IMR-90 (cell line): ENCODE results near the gene VWA8. TPM values are rescaled to one million over a fixed set of nuclear protein-coding genes. Genes with fewer than 3 reads are reported as not detected.

Source experiments
- ATAC-seq: fragments of 200-7000 bp; cut with Tn5 transposase; 2 replicates; pipeline ENCODE4 v1.9.1; 2020; ENCODE audit warnings: low read depth, mild to moderate bottlenecking, moderate library complexity
- BruUV-seq: library from RNA; stranded (reverse); fragments of 400-500 nt; replicated peaks from 2 replicates; lab custom pipeline; 2021; lab: Mats Ljungman, UMichigan
- CTCF ChIA-PET: fragments of 300-600 bp; formaldehyde crosslinking; extraction: SDS; loops from one replicate; lab custom pipeline; 2021; ENCODE audit warnings: antibody characterized with exemption; lab: Yijun Ruan, JAX
- POLR2A ChIA-PET: fragments of 300-600 bp; sonication (Branson Sonifier 250); formaldehyde crosslinking; loops from one replicate; lab custom pipeline; 2022; ENCODE audit warnings: antibody characterized with exemption; ENCODE audit not compliant: unreplicated experiment; lab: Charles Lee
- DNase-seq: peaks from one replicate; pipeline ENCODE4 v3.0.0; 2013
- H2AFZ ChIP-seq: replicated peaks from 2 replicates; pipeline ENCODE3; 2013; ENCODE audit warnings: low read length, mild to moderate bottlenecking; ENCODE audit not compliant: poor library complexity
- H2AK5ac ChIP-seq: 2 replicates; pipeline ENCODE4 v1.6.1; 2013; ENCODE audit warnings: low read depth, low read length, inconsistent platforms
- H2AK9ac ChIP-seq: replicated peaks from 2 replicates; pipeline ENCODE3; 2013; ENCODE audit warnings: mild to moderate bottlenecking, low read depth, low read length, moderate library complexity; ENCODE audit not compliant: poor library complexity
- H2BK120ac ChIP-seq: 2 replicates; pipeline ENCODE4 v1.6.1; 2013; ENCODE audit warnings: low read depth, low read length, inconsistent platforms
- H2BK15ac ChIP-seq: 3 replicates; pipeline ENCODE4 v1.6.1; 2013; ENCODE audit warnings: low read depth, low read length, inconsistent platforms
- H2BK20ac ChIP-seq: 2 replicates; pipeline ENCODE4 v1.6.1; 2013; ENCODE audit warnings: low read depth, mild to moderate bottlenecking, inconsistent platforms, low read length, moderate library complexity
- H2BK5ac ChIP-seq: 2 replicates; pipeline ENCODE4 v1.6.1; 2013; ENCODE audit warnings: mild to moderate bottlenecking, low read depth, low read length, inconsistent platforms; ENCODE audit not compliant: poor library complexity, severe bottlenecking
- H3K14ac ChIP-seq: replicated peaks from 2 replicates; pipeline ENCODE4 v1.6.1; 2013; ENCODE audit warnings: low read depth, low read length, inconsistent platforms
- H3K18ac ChIP-seq: 2 replicates; pipeline ENCODE4 v1.6.1; 2013; ENCODE audit warnings: low read depth, low read length, control low read depth
- H3K23ac ChIP-seq: 2 replicates; pipeline ENCODE4 v1.6.1; 2013; ENCODE audit warnings: low read depth, low read length, inconsistent platforms
- H3K27ac ChIP-seq: 2 replicates; pipeline ENCODE4 v1.5.1; 2013; ENCODE audit warnings: mild to moderate bottlenecking, control low read depth, low read length; ENCODE audit not compliant: insufficient read depth
- H3K27me3 ChIP-seq: 2 replicates; pipeline ENCODE4 v1.6.1; 2013; ENCODE audit warnings: low read length; ENCODE audit not compliant: control insufficient read depth, insufficient read depth
- H3K36me3 ChIP-seq: 2 replicates; pipeline ENCODE4 v1.6.1; 2013; ENCODE audit warnings: low read length, mixed read lengths; ENCODE audit not compliant: control insufficient read depth, insufficient read depth
- H3K4ac ChIP-seq: 2 replicates; pipeline ENCODE4 v1.6.1; 2013; ENCODE audit warnings: low read depth, low read length, inconsistent platforms
- H3K4me1 ChIP-seq: 2 replicates; pipeline ENCODE4 v1.6.1; 2013; ENCODE audit warnings: low read length, mixed read lengths; ENCODE audit not compliant: control insufficient read depth, insufficient read depth
- H3K4me2 ChIP-seq: 2 replicates; pipeline ENCODE4 v1.6.1; 2013; ENCODE audit warnings: low read depth, mild to moderate bottlenecking, control low read depth, low read length, moderate library complexity
- H3K4me3 ChIP-seq: 2 replicates; pipeline ENCODE4 v1.5.1; 2013; ENCODE audit warnings: low read depth, mild to moderate bottlenecking, control low read depth, low read length, moderate library complexity; ENCODE audit not compliant: insufficient read depth
- H3K56ac ChIP-seq: 2 replicates; pipeline ENCODE4 v1.6.1; 2013; ENCODE audit warnings: low read length, inconsistent platforms; ENCODE audit not compliant: insufficient read depth; ENCODE audit errors: extremely low read depth
- H3K79me1 ChIP-seq, 2 experiments: 2 replicates each; pipeline ENCODE4 v1.6.1; 2013; ENCODE audit warnings: low read length in 2 of 2, inconsistent platforms in 1 of 2, low read depth in 1 of 2
- H3K9ac ChIP-seq: 2 replicates; pipeline ENCODE4 v1.6.1; 2013; ENCODE audit warnings: low read depth, low read length, control low read depth
- H3K9me1 ChIP-seq: 2 replicates; pipeline ENCODE4 v1.6.1; 2013; ENCODE audit warnings: low read length, inconsistent platforms; ENCODE audit not compliant: insufficient read depth
- H3K9me3 ChIP-seq: 2 replicates; pipeline ENCODE4 v1.6.1; 2013; ENCODE audit warnings: low read length; ENCODE audit not compliant: control insufficient read depth, insufficient read depth
- H4K20me1 ChIP-seq: 2 replicates; pipeline ENCODE4 v1.6.1; 2013; ENCODE audit warnings: low read length, inconsistent platforms; ENCODE audit not compliant: insufficient read depth
- H4K5ac ChIP-seq: 2 replicates; pipeline ENCODE4 v1.6.1; 2013; ENCODE audit warnings: mild to moderate bottlenecking, low read depth, low read length, control low read depth
- H4K8ac ChIP-seq, 2 experiments: 2 replicates each; pipeline ENCODE4 v1.6.1; 2013; ENCODE audit warnings: low read depth in 2 of 2, low read length in 2 of 2, control low read depth in 1 of 2, inconsistent platforms in 1 of 2
- H4K91ac ChIP-seq: 2 replicates; pipeline ENCODE4 v1.6.1; 2013; ENCODE audit warnings: low read depth, low read length, inconsistent platforms; ENCODE audit not compliant: insufficient read depth
- BHLHE40 ChIP-seq: fragments of 150-350 bp; IDR thresholded peaks from 2 replicates; pipeline ENCODE4 v1.6.1; 2016; ENCODE audit warnings: mild to moderate bottlenecking, low read depth, low read length
- CEBPB ChIP-seq: IDR thresholded peaks from 2 replicates; pipeline ENCODE4 v1.6.1; 2012; ENCODE audit warnings: low read depth, low read length, improper control_type of control experiment
- CHD1 ChIP-seq: IDR thresholded peaks from 2 replicates; pipeline ENCODE4 v1.6.1; 2012; ENCODE audit warnings: low read depth, low read length, improper control_type of control experiment
- ELK1 ChIP-seq: fragments of 150-350 bp; IDR thresholded peaks from 2 replicates; pipeline ENCODE4 v1.6.1; 2016; ENCODE audit warnings: low read depth, mild to moderate bottlenecking, low read length, moderate library complexity, borderline replicate concordance
- FOS ChIP-seq: fragments of 150-350 bp; IDR thresholded peaks from 2 replicates; pipeline ENCODE4 v1.6.1; 2016; ENCODE audit warnings: low read depth, low read length
- MAFK ChIP-seq: IDR thresholded peaks from 2 replicates; pipeline ENCODE4 v1.6.1; 2012; ENCODE audit warnings: low read depth, low read length, improper control_type of control experiment
- MAZ ChIP-seq: IDR thresholded peaks from 2 replicates; pipeline ENCODE4 v1.6.1; 2012; ENCODE audit warnings: low read depth, mild to moderate bottlenecking, low read length, improper control_type of control experiment, moderate library complexity, borderline replicate concordance
- NFE2L2 ChIP-seq: fragments of 150-350 bp; IDR thresholded peaks from 2 replicates; pipeline ENCODE4 v1.6.1; 2016; ENCODE audit warnings: low read depth, mild to moderate bottlenecking, low read length
- POLR2A ChIP-seq: IDR thresholded peaks from 2 replicates; pipeline ENCODE4 v1.6.1; 2012; ENCODE audit warnings: mild to moderate bottlenecking, low read depth, low read length
- RFX5 ChIP-seq: IDR thresholded peaks from 2 replicates; pipeline ENCODE4 v1.8.0; 2012; ENCODE audit warnings: low read depth, mild to moderate bottlenecking, low read length, moderate library complexity
- SMC3 ChIP-seq: fragments of 150-350 bp; IDR thresholded peaks from 2 replicates; pipeline ENCODE4 v1.6.1; 2016; ENCODE audit warnings: low read depth, mild to moderate bottlenecking, antibody characterized with exemption, low read length, moderate library complexity
- WGBS, 2 experiments: methylation state at CpG; one replicate each; pipeline versions ENCODE4 v1.1.5 to v1.1.7; 2013; ENCODE audit warnings: missing lambda C conversion rate in 2 of 2; ENCODE audit not compliant: insufficient read length in 1 of 2; ENCODE audit errors: extremely low coverage in 2 of 2; 5-methylcytosine and 5-hydroxymethylcytosine counted together
- dilution Hi-C: fragments of 300-500 bp; cut with HindIII; formaldehyde crosslinking; loops from one replicate; pipeline ENCODE4 v1.14.3; 2018; ENCODE audit warnings: low sequenced_read_pairs; ENCODE audit not compliant: unreplicated experiment
- in situ Hi-C: fragments of 300-500 bp; cut with MboI; formaldehyde crosslinking; loops from 3 replicates; pipeline ENCODE4 v1.14.3; 2019; ENCODE audit warnings: low sequenced_read_pairs, inconsistent platforms, mixed read lengths
- intact Hi-C: fragments of 100-400 bp; cut with micrococcal nuclease; formaldehyde crosslinking; loops from 2 replicates; pipeline ENCODE4 v1.10.0; 2022
- polyA plus RNA-seq, 3 experiments: library from polyadenylated mRNA; depleted of rRNA; stranded (reverse); fragments of >200 nt; gene quantifications; 2 replicates each; pipeline ENCODE4 v1.2.3, GENCODE V29; 2012; ENCODE audit warnings: low replicate concordance in 1 of 3
- total RNA-seq: library from RNA; depleted of rRNA; stranded (reverse); fragments of >200 nt; gene quantifications from 2 replicates; pipeline ENCODE4 v1.2.3, GENCODE V29; 2012

The VWA8 gene
- total and polyA plus RNA-seq, 2 of the 4 experiments (the other 2 are of a cell fraction): 5.9 to 18.3 TPM

- H3K27me3 ChIP-seq: no peaks in the 10 kb centered on the region
- H3K4ac ChIP-seq: no peak overlapping the region
- DNase-seq (no peak), ATAC-seq (no peak)
- H3K23ac ChIP-seq: no peak overlapping the region
- H4K20me1 ChIP-seq: no peaks in the 10 kb centered on the region
- H3K36me3 ChIP-seq: peaks cover 2% of the 10 kb centered on the region
- WGBS, 2 experiments: no CpG with 5 or more reads among the region's 2 CpGs
- no peak overlapping the region for H3K18ac ChIP-seq
- H4K8ac ChIP-seq: no peak overlapping the region; a peak in 1 of 4 replicates
- dilution Hi-C loops: no loop called here
- H3K79me1 ChIP-seq: peaks cover under 1 to 4% of the 10 kb centered on the region in 2 experiments; a peak in 1 of 4 replicates
- no TSS peak for BruUV-seq
- H2BK15ac ChIP-seq: no peak overlapping the region
- no peak overlapping the region for H2BK5ac ChIP-seq
- H2AK9ac ChIP-seq: no peak overlapping the region
- ChIA-PET CTCF (no interaction called here), POLR2A (no interaction called here)
- H3K56ac ChIP-seq: no peak overlapping the region
- no peak overlapping the region for H3K4me3 ChIP-seq
- H3K14ac ChIP-seq: no peak overlapping the region
- H3K4me1 ChIP-seq: no peaks in the 10 kb centered on the region
- H2BK120ac ChIP-seq: no peak overlapping the region
- H2AFZ ChIP-seq: no peak overlapping the region
- H2AK5ac ChIP-seq: no peak overlapping the region
- no peak for TF ChIP-seq NFE2L2
- TF ChIP-seq RFX5: no peak
- no peak for TF ChIP-seq ELK1
- no peak for TF ChIP-seq FOS
- TF ChIP-seq POLR2A: no peak
- no peak for TF ChIP-seq SMC3
- TF ChIP-seq CHD1: no peak
- TF ChIP-seq BHLHE40: no peak
- TF ChIP-seq MAZ: no peak
- no peak for TF ChIP-seq CEBPB
- no peak for TF ChIP-seq MAFK
- H3K9me3 ChIP-seq: no peaks in the 10 kb centered on the region
- intact Hi-C loops: loop anchor here (5.0 kb wide), 1 partner anchor 198 kb away; no protein-coding TSS in a partner anchor
- in situ Hi-C loops: loop anchor here (10.0 kb wide), 1 partner anchor 195 kb away; no protein-coding TSS in a partner anchor
- no peak overlapping the region for H2BK20ac ChIP-seq
- H4K5ac ChIP-seq: no peak overlapping the region
- H3K9ac ChIP-seq: no peak overlapping the region
- no peaks in the 10 kb centered on the region; the same call in 1 of the 2 replicates for H3K9me1 ChIP-seq
- H4K91ac ChIP-seq: no peak overlapping the region
- no peak overlapping the region for H3K27ac ChIP-seq
- H3K4me2 ChIP-seq: no peak overlapping the region
These were observed 51.4 kb downstream of the VWA8 start for GRCh38 chr13:41909506-41909905.
